D341Med (cell line): Measurements from ENCODE around the gene F13A1.

Source experiments
- DNase-seq: peaks from one replicate; pipeline ENCODE4 v3.0.0; 2012; ENCODE audit warnings: low spot score

The F13A1 gene

DNA sequence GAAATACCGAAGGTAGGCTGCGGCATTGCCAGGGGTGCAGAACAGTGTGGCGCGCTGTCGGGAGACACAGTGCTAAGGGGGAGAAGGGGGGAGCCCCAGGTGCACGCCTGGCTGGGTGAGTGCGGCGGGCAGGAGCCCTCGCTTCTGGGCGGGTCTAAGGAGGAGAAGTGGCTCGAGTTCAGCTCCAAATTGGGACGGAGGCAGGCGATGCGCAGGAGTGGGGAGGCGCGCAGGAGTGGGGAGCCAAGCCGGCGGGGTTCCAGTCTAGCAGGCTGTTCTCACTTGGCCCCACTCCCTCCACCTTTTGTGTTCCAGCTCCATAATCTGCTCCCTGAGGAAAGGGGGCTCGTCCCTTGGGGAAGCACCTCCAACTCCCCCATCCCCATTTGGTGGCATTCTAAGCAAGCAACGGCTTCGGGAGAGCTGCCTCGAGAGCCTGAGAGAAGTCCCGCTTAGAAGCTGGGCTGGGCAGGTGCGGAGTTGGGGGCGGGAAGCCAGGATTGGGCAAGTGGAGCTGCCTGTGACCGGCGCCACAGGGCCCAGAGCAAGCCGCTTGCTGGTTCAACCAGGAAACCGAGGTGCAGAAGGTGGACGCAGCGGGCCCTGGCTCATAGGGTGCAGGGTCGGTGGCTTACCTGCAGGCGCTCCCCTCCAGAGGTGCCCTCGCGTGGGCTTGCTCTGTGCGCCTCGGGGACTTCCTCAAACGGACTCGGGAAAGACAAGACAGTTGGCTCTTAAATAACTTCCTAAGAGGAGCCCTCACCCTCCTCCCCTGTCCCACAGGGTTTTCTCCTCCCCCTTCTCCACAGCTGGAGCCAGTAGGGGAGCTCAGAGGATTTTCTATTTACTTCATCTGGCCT is at the start of gene F13A1:
TSS of gene F13A1 (minus strand) at position 711 of the 860 bp plus-strand sequence. CDS start 1,998 bp downstream, outside the sequence.
- DNase-seq: no peak

DNA sequence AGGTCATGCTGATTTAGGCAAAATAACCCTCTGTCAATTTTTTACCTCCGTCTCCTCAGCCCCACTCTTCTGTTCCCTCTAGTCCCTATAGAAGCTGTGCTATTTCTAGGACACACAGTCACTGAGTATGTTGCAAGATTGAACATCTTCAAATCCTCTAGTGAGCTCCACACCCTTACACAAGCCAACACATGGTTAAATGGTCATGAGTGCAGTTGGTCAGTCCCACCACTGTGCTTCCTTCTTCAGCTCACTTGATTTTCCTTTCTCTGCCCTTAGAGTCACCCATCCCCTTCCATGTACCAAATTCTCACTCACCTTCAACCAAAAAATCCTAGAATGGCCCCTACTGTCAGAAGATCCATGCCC is 48.2 kb upstream of the F13A1 start:
- no peak for DNase-seq

DNA sequence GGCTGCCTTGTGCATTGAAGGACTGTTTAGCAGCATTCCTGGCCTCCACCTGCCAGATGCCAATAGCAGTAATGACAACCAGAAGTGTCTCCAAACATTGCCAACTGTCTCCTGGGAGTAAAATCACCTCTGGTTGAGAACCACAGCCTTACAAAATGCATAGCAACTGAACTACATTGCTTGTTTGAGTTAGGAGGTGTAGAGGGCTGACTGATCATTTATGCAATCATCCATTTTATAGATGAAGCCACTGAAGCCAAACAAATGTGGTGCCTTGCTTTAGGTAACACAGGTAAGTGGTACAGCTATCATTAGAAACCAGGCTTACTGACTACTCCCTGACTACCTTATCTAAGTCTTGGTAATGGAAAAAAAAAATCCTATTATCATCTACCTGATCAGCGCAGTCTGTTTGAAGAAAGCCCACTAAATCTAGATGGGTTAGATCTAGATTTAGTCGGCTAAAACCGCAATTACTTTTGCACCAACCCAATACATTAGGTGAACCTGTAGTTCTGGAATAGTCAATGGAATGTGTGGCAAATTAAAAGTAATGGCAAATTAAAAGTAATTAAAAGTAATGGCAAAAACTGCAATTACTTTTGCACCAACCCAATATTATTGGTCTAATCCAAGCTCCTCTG is 47.7 kb upstream of the F13A1 start:
- DNase-seq: no peak

GRCh38 chr6:6366803-6367202 is 46.3 kb upstream of the F13A1 start:
- no peak for DNase-seq

GRCh38 chr6:6365242-6365641 is 44.8 kb upstream of the F13A1 start:
- DNase-seq: no peak

GRCh38 chr6:6362056-6362840 is 41.8 kb upstream of the F13A1 start:
- no peak for DNase-seq

- DNase-seq: no peak
Measured at GRCh38 chr6:6357530-6357929, 37.1 kb upstream of the F13A1 start.

- no peak for DNase-seq
Measured at GRCh38 chr6:6357032-6357431, 36.6 kb upstream of the F13A1 start.

GRCh38 chr6:6352772-6353171 is 32.3 kb upstream of the F13A1 start:
- no peak for DNase-seq

DNA sequence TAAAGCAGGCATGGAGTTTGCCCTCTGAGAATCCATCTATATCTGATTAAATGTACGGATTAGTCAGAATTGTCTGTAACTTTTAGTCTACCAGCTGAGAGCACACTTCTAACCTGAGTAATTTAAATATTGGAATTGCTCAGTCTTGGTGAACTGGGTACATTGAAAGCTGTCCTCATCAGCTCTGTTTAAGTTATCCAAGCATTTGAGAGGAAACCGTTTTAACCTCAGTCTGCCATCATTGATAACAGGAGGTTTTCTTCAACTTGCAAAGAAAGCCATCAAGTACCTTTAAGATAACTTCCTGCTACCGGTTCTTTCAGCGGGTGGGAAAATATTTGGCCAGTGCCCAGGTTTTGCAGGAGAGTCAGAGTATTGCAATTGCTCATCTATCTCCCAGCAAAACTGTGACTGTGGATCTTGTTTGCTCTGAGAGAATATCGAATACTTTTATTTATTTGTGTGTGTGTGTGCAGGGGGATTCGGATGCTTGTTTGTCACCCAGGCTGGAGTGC is 31.1 kb upstream of the F13A1 start:
- DNase-seq: no peak

DNA sequence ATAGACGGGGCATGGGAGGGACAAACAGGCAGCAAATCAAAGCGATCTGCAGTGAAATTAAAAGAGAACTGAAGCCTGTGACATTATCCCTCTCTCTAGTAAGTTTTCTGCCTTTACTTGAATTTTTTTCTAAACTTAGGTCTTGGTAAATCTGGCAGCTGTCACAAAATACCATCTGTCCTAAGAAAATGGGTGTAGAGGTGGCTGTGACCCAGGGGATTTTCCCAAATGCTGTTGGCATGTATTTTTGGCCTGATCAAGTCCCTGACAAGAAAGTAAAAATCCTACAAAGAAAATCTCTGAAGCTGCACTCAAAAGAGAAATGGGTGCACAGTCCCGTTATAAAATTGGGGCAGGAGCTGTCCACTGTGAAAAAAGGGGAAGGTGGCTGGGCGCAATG is 30.2 kb upstream of the F13A1 start:
- DNase-seq: no peak

DNA sequence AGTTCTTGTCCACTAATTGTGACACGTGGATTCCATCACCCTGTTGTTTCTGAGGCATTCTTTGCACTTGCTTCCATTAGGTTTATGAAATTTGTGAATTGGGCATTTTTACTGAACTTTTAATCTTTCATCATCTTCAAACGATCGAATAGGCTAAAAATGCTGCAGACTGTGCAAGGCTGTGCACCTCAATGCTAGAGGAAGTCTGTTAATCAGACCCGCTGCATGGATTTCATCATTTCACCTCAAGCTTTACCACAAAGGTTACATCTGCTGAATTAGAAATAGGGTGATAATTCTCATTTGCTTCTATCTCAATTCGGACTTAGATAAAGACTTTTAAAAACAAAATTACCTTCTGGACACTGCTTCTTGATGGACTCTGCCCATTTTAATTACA is 27.8 kb upstream of the F13A1 start:
- no peak for DNase-seq

GRCh38 chr6:6346427-6347023 is 26.1 kb upstream of the F13A1 start:
- no peak for DNase-seq

GRCh38 chr6:6333501-6333900 is 13.0 kb upstream of the F13A1 start:
- DNase-seq: no peak

DNA sequence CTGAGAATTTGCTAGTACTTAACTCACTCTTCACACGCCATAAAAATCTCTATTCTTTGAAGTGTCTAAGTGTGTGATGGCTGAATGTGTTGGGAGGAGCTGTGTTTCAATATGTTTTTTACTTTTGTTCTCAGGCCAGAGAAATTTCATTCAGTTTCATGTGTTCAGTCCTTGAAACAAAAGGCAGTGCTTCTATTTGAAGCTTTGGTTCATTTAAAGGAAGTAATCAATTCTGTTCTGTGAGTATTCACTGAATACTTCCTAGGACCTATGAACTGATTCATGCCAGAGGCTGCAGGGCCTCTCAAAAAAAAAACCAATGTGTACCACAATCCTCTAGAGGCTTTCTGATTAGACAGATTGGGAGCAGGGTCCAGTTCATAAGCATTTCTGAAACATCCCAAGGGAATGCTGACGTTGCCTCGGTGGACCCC is 12.4 kb upstream of the F13A1 start:
- DNase-seq: no peak

DNA sequence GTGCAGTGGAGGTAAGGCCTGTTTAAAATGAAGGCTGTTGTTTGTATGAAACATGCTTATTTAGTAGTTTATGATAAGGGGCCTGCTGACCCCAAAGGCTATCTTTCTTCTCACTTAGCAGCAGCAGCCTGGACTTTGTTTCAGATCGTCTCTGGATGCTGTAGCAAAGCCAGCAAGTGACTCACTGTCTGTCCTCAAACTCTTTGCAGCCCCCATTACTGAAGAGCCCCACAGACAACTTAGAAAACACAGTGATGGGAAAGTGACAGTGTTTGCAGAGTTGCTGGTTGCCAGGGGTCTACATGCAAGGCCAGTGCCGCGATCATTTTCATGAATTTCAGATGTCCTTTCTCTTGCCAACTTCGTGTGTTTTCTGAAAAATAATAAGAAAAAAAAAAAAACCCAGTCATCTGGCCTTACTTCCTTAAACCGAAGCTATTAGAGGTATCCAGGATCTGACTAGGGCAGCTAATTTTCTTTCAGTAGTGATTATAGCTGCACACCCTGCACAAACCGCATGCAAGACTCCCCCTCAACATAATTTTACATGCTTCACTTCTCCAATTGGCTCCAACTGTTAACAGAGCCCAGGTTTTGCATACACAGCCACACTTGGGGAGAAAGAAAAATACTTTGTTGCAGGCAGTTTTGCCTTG is 11.6 kb upstream of the F13A1 start:
- no peak for DNase-seq

DNA sequence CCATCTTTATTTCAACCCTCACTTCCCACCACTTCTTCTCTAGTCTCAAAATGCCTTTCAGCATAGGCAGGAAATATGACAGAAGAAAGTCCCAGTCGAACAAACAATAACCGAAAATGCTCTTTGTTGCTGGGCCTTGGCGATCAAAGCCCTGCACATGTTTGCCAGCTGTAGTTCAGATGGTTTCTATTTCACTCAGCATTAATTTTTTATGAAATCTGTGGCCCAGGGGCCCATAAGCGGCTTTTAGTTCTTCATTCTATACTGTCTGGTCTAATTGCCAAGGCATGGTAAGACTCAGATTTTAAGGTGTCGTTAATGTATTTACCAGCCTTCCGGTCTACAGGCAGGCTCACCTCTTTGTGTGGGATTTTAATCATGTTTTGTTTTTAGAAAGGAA is 10.9 kb upstream of the F13A1 start:
- DNase-seq: no peak

GRCh38 chr6:6330407-6330806 is 9.9 kb upstream of the F13A1 start:
- no peak for DNase-seq

DNA sequence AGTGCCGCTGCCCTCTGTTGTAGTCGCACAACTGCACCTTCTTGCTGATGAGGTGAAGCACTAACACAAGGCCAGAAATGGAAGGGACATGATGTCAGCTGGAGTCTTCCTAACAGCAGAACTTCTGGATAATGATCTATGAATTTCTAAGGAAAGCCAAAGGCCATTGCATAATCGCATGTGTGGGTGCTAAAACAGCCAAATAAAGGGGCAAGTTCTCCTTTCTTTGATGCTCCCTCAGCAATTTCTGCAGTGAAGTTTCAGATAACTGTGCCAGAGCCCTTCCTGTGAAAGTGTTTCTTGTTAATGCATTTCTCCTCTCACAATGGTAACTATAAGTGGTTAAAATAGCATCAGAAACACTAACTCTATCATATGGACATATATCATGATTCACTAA is 8.0 kb upstream of the F13A1 start:
- no peak for DNase-seq

- no peak for DNase-seq
Measured at GRCh38 chr6:6323352-6323751, 2.9 kb upstream of the F13A1 start.

DNA sequence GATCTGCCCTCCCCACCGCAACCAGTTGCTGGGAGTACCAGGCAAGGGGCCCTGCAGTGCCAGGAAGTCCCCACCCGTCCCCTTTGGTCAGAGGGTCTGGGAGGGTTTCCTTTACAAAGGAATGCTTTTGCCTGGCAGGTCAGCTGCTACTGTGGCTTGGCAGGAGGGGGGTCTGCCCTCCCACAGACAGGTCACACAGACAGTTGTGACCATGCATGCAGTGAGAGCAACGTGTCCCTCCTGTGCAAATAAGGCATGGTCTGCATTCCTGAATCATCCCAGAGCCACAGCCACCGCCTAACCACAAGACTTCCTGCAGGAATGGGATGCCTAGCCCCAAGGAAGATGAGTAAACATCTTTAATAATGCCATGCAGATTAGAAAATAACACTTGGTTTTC is 439 bp upstream of the F13A1 start:
- no peak for DNase-seq
